T follicular helper cell (primary cell): ENCODE measurements around the gene SPRR1A.
"Not testable (repeated sequence)": the region's sequence is repeated elsewhere in the genome, so short reads cannot be mapped to it uniquely, and the experiment has no call there.

ENCODE experiments used
- DNase-seq: peaks from one replicate; pipeline ENCODE4 v3.0.0-alpha.2; 2020; ENCODE audit warnings: low read depth

Gene SPRR1A

GRCh38 chr1:152972196-152972886, 11.5 kb upstream of the SPRR1A start:
- no peak for DNase-seq

DNA sequence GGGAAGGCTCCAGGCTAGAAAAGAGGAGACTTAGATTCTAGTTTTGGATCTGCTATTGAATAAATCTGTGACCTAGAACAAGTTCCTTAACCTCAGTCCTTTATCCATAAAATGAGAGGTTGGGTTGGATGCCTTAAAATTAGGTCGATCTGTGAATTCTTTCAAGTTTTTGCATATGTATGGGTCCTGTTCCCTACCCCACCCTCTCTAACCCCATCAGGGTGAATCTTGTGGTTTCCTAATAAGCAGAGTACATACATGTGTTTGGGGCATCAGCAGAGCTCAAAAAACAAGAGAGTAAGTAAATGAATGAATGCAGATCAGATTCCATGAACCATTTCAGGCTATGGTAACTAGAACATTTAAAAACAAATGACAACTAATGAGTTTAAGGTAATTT, 7.2 kb upstream of the SPRR1A start:
- no peak for DNase-seq

DNA sequence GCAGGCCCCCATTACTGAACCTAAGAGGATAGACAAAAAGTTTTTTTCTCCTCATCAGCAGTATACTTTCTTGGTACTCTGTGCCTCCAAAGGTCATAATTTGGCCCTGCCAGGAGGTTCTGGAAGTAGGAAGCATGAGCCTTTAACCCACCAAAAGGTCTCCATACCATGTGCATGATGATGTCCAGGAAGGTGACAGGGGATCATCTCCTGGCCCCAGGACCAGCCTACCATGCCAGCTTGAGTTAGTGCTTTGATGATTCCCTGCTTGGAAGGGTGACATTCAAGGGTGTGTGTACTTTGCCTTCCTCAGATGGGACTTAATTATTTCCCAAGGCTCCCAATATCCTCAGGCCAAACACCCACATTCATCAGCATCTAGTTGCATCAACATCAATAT, 6.3 kb upstream of the SPRR1A start:
- no peak for DNase-seq

DNA sequence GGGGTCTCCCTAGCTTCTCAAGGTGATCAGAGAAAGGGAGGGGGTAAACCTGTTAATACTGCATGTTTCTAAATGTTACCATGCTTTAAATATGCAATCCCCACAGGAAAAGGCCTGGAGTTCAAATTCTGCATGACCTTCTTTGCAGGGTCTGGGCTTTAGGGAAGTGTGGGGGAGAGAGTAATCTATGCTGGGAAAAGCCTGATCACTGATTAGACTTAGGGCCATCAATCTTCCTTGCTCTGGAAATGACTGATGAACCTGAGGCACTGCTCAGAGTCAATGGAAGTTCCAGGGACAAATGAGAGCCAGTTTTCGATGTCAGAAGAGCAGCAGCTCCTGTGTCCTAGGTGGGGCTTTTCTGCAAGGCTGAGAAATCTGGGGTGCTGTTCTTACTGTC, 3.2 kb upstream of the SPRR1A start:
- no peak for DNase-seq

GRCh38 chr1:152981146-152981871, 2.6 kb upstream of the SPRR1A start:
- DNase-seq, result no peak

- DNase-seq, result no peak
Measured at GRCh38 chr1:152982076-152982475, 1.8 kb upstream of the SPRR1A start.

DNA sequence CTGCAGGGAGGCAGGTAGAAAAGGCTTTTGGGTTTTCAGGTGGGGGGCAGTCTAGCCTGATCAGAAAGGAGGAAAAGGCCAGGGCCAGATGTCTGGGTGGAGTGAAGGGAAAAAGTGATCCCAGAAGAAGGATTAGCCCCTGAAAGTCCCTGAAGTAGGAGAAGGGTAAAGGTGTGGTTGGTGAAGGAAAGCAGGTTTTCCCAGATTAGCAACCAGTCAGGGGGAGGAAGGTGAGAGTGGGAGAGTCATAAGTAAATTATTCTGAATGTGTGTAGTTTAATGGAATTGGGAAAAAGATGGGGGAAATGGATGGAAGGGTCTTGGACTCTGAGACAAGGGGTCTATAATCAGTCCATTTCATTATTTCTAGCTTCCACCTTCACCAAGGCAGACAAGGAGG, 647 bp upstream of the SPRR1A start:
- no peak for DNase-seq

- no peak for DNase-seq
Measured at GRCh38 chr1:152986578-152986977, 2.7 kb downstream of the SPRR1A start.

DNA sequence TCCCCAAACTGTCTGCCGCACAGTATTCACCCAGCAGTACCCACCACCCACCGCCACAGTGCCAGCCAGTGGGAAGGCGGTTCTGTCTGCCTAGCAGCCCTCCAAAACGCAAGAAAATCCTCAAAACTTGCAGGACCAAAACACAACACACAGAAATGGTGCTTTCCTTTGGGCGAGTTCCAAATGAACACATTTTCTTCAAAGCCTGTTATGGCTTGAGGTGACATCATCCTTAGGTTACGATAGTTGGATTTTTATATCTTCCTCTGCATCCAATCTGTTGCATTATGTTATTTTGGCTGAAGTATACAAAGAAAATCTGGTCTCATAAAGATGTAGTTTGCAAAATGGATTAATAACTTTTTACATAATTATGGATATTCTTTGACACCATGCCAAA, 9.3 kb downstream of the SPRR1A start:
- no peak for DNase-seq

GRCh38 chr1:152995842-152996241, 12.0 kb downstream of the SPRR1A start:
- no peak for DNase-seq

DNA sequence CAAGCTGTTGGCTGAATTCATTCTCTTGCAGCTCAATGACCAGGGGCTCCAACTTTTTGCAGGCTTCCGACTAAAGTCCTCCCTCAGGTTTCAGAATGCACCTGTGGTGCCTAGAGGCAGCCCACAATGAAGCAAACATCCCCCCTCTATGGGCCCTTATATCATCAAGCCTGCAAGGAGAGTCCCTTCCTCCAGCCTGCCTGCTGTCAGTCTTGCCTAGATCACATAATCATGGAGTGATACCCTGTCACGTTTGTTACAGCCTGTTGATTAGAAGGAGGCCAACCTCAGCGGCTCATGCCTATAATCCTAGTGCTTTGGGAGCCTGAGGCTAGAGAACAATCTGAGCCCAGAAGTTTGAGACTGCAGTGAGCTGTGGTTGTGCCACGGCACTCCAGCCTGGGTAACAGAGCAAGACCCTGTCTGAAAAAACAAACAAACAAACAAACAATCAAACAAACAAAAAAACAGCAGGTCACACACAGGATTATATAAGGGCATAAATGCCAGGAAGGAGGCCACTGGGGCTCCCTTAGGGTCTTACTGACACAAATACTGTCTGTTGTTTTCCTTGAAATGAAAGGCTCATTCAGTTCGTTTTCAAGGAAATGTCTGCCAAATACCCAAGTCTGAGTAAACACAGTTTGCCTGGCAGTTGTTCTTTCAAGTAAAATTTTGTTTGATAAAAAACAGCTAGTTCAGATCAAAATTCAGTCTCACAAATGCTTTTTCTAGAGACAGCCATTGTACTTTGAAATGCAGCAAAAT, 12.9 kb downstream of the SPRR1A start:
- no peak for DNase-seq

DNA sequence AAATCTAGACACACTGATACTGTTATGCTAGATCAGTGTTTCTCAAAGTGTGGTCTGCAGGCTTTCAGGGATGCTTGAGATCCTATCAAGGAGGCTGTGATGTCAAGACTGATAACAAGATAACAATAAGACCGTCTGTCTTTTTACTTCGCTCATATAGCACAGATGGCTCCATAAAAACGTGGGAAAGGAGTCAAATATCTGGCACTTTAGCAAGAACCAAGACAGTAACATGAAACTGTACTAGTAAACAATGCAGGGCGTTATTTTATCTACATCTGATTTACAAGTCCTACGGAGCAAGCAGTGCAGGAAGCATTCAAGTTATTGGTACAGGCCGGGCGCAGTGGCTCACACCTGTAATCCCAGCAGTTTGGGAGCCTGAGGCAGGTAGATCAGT, 14.0 kb downstream of the SPRR1A start:
- DNase-seq, result no peak

DNA sequence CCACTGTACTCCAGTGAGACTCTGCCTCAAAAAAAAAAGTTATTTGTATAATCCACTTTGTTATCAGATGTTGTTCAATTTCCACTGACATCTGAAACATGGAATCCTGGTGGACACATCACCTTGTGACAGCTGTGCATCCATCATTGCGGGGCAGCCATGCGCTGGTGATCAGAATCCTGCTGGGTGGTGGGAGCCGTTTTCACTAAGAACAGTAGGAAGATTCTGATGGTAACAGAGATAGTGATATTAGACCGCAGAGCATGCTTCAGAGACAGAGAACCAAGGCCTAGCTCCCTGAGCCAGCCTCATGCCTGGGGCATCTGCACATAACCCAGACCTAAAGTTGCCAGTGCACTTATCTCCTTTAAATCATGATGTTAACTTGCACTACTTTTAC, 14.6 kb downstream of the SPRR1A start:
- no peak for DNase-seq

DNA sequence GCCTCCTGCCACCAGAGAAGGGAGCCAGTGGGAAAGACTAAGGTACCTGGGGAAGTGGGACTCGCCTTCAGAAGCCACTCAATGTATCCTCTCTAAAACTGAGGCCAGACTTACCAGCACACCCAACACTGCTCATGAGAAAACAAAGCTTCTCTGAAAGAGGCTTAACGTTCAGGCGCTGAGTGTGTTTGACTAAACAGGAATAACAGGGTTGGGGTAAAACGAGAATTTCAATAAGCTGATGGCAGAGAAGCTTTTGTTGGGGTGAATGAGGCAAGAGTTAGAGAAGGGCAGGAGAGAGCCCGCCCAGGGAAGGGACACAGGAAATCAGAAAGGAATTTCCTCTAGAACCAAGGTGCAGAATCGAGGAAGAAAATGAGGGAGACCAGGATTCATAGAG, 15.9 kb downstream of the SPRR1A start:
- DNase-seq, result no peak

GRCh38 chr1:153000294-153000693, 16.4 kb downstream of the SPRR1A start:
- DNase-seq, result no peak

- DNase-seq, result no peak
Measured at GRCh38 chr1:153001382-153001781, 17.5 kb downstream of the SPRR1A start, which contains the start of gene SPRR3. Gene SPRR3 (plus strand): TSS chr1:153001749. CDS start chr1:153003021, 1,272 bp downstream.

GRCh38 chr1:153011235-153011758, 27.4 kb downstream of the SPRR1A start:
- not testable (repeated sequence) for DNase-seq

GRCh38 chr1:153021829-153022228, 37.9 kb downstream of the SPRR1A start:
- DNase-seq, result not testable (repeated sequence)

DNA sequence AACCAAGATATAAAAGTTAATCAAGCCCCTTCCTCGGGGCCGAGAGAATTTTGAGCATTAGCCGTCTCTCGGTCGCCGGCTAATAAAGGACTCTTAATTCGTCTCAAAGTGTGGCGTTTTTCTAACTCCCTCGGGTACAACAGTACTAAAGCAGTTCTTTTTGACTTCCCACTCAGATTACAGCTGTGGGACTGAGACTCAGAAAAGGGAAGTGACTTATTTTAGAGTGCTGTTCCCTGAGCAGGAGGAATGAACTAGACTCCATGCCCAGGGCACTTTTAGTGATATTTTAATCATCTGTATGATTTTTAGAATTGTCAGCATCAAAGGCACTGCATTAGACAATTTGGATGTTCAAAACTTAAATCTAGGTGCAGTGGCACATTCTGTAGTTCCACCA, 38.5 kb downstream of the SPRR1A start:
- not testable (repeated sequence) for DNase-seq

GRCh38 chr1:153023109-153023508, 39.2 kb downstream of the SPRR1A start:
- no peak for DNase-seq

- DNase-seq, result no peak
Measured at GRCh38 chr1:153024413-153024812, 40.5 kb downstream of the SPRR1A start.

- no peak for DNase-seq
Measured at GRCh38 chr1:153025797-153026196, 41.9 kb downstream of the SPRR1A start.

DNA sequence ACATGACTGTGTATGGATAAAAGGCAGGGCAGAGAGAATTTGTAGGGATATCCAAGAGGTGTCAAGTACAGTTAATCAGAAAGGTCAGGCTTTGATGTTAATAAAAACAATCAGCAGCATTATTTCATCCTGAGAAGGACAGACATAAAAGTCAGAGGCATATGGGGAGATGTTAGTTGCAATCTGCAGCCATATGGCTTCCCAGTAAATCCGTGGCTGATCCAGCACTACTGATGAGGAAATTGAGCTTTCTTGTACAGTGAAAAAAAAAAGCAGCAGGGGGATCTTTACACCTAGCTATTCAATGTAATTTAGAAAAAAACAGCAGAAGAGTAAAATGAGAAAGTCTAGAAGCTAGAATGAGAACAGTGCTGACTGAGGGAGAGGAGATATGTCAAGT, 44.9 kb downstream of the SPRR1A start:
- DNase-seq, result no peak
